AG09309 (cell line): ENCODE data around the gene TNIP1.

Experiments
- DNase-seq: peaks from one replicate; pipeline ENCODE4 v3.0.0-alpha.2; 2010; ENCODE audit warnings: low read depth
- H3K4me3 ChIP-seq: 2 replicates; pipeline ENCODE4 v1.5.1; 2011; ENCODE audit warnings: mild to moderate bottlenecking, low read depth, low read length, moderate library complexity; ENCODE audit not compliant: control insufficient read depth
- TF ChIP-seq, protein P1 (sequence below): IDR thresholded peaks from 2 replicates; pipeline ENCODE4 v1.5.1; 2011; ENCODE audit warnings: mild to moderate bottlenecking, low read depth, low read length, inconsistent platforms; ENCODE audit not compliant: insufficient read depth, control insufficient read depth; ENCODE audit errors: missing control alignments

Gene TNIP1

DNA sequence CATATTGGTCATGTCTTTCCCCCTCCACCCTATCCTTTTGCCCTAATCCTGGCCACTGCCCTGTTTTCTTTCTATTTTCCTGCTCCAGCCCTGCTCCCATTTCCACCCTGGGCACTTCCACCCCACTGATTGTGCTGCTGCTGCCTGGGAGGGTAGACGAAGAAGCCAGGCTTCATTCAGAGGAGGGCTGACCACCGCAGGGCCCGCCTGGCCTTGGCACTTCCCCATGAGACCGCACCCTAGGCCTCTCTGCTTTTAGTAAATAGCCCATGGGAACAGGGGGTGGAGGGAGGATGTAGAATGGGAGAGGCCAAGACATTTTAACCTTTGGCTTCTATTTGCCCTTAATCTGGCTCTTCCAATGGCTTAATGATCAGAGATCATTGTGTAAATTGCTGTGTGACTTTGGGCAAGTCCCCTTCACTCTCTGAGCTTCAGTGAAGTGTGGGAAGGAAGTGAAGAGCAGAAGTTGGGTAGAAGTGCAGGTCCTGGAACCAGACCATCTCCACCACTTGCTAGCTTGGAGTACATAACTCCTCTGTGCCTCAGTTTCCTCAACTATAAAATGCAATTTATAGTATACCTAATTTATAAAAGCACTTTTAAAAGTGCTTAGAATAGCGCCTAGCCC, 74.0 kb downstream of the TNIP1 start:
- TF ChIP-seq, protein P1, sequence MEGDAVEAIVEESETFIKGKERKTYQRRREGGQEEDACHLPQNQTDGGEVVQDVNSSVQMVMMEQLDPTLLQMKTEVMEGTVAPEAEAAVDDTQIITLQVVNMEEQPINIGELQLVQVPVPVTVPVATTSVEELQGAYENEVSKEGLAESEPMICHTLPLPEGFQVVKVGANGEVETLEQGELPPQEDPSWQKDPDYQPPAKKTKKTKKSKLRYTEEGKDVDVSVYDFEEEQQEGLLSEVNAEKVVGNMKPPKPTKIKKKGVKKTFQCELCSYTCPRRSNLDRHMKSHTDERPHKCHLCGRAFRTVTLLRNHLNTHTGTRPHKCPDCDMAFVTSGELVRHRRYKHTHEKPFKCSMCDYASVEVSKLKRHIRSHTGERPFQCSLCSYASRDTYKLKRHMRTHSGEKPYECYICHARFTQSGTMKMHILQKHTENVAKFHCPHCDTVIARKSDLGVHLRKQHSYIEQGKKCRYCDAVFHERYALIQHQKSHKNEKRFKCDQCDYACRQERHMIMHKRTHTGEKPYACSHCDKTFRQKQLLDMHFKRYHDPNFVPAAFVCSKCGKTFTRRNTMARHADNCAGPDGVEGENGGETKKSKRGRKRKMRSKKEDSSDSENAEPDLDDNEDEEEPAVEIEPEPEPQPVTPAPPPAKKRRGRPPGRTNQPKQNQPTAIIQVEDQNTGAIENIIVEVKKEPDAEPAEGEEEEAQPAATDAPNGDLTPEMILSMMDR: no peak
- no peak for DNase-seq
- no peak overlapping the region for H3K4me3 ChIP-seq

GRCh38 chr5:151005950-151006576, 74.8 kb downstream of the TNIP1 start:
- TF ChIP-seq, protein P1: no peak
- no peak overlapping the region for H3K4me3 ChIP-seq
- DNase-seq: peak; percentile 38

GRCh38 chr5:151005187-151005949, 75.5 kb downstream of the TNIP1 start:
- TF ChIP-seq, protein P1: no peak
- no peak overlapping the region for H3K4me3 ChIP-seq
- DNase-seq: no peak

DNA sequence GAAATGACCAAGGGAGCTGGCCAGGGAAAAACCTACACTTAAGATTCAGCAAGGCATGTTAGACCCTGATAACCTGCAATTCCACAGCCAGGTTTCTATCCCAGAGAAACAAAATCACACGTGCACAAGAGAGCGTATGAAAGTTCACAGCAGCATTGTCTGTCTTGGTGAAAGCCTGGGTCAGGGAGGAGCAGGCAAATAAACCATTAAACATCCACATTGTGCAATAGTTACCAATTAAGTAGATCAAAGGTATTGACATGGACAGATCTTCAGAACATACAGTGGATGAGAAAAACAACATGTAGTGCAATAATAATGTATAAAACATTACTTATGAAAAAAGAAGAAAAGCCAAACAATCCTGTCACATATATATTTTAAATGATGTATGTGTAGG, 76.3 kb downstream of the TNIP1 start:
- TF ChIP-seq, protein P1: no peak
- no peak overlapping the region for H3K4me3 ChIP-seq
- DNase-seq: no peak

DNA sequence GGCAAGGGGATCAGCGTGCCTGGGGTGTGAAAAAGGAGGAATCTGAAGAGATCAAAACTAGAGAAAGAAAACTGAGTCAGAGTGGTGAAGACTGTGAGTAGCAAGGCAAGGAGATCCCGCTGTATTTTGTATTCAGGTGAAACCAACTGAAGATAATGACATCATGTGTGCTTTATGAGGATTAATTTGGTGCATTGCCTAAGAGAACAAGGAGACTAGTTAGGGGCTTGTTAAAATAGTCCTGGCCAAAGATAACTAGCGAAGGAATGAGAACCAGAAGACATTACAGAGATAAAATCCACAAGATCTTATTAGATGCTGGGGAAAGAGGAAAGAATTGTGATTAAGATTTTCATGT, 77.4 kb downstream of the TNIP1 start:
- H3K4me3 ChIP-seq: no peak overlapping the region
- TF ChIP-seq, protein P1: no peak
- DNase-seq: no peak

DNA sequence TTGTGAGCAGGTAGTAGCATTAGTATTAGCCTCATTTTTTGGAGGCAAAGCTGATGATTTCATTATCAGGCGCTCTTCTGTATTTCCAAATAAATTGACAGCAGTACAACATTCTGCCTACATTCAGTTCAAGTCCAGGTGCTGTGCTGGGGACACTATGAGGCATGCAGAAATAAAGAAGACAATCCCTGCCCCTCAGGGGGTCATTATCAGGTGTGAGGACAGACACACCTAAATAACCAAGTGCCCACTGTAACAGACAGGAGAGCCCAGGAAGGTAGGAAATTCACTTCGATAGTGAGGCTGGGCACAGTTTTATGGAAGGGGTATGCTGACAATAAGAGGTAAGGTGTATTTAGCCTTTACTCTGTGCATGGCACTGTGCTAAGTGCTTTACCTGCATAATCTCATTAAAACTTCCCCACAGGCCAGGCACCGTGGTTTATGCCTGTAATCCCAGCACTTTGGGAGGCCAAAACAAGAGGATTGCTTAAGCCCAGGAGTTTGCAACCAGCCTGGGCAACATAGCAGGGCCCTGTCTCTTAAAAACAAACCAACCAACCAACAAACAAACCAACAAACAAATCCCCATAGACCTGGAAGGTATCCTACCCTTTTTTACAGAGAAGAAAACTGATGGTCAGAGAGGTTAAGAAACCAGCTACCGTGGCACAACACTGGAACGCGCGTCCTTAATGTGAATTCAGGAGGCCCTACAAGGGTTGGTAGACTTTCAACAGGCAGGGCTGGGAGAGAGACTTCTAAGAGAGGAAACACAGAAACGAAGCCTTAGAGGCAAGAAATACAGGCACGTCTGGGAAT, 77.9 kb downstream of the TNIP1 start:
- no peak overlapping the region for H3K4me3 ChIP-seq
- no peak for DNase-seq
- TF ChIP-seq, protein P1: no peak
